Brain microvascular endothelial cell (primary cell): ENCODE results near the gene KDM5B.
"Not testable (repeated sequence)": the region's sequence is repeated elsewhere in the genome, so short reads cannot be mapped to it uniquely, and the experiment has no call there.

Source experiments
- DNase-seq: peaks from one replicate; pipeline ENCODE4 v3.0.0-alpha.2; 2020
- H3K27ac ChIP-seq: fragments of 250-450 bp; sonication (Bioruptor Pico); 2 replicates; pipeline ENCODE4 v1.5.1; 2020; ENCODE audit warnings: mild to moderate bottlenecking, moderate library complexity
- H3K27me3 ChIP-seq: fragments of 250-450 bp; sonication (Bioruptor Pico); replicated peaks from 2 replicates; pipeline ENCODE4 v1.5.1; 2020; ENCODE audit warnings: mild to moderate bottlenecking
- H3K36me3 ChIP-seq: fragments of 250-450 bp; sonication (Bioruptor Pico); replicated peaks from 2 replicates; pipeline ENCODE4 v1.5.1; 2020; ENCODE audit warnings: mild to moderate bottlenecking
- H3K4me3 ChIP-seq: 2 replicates; pipeline ENCODE4 v1.5.1; 2011; ENCODE audit warnings: low read depth, mild to moderate bottlenecking, control low read depth, low read length, moderate library complexity
- in situ Hi-C: cut with HindIII; loops from 2 replicates; pipeline ENCODE4 v1.10.0; 2017; ENCODE audit warnings: low sequenced_read_pairs, low pct_ligation_motif_present
- TF ChIP-seq, protein P1 (sequence below): IDR thresholded peaks from 2 replicates; pipeline ENCODE4 v1.5.1; 2011; ENCODE audit warnings: low read depth, mild to moderate bottlenecking, moderate library complexity, low read length, control low read depth, inconsistent platforms; ENCODE audit errors: missing control alignments

KDM5B gene

DNA sequence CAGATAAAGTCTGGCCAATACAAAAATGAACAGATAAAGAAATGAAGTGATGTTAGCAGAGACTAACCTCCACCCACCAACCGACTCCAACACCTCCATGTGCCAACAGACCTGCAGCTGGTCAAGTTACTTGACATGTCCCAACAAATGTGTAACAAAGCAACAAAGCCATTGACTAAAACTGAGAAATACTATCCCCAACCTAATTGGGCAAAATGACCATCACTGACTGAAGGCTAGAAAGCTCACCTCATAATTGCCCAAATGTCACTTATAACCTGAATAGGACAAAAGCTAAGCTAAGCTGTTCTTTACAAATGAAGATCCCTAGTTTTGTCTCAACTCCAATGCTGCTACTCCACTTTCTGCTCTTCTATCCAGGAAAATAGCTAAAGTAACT is 7.5 kb downstream of the KDM5B start:
- Histone ChIP-seq H3K4me3 (no peak overlapping the region), H3K36me3 (no peaks in the 10 kb centered on the region), H3K27ac (no peak overlapping the region), H3K27me3 (no peaks in the 10 kb centered on the region)
- DNase-seq: no peak
- in situ Hi-C loops: no loop called here
- TF ChIP-seq, protein P1, sequence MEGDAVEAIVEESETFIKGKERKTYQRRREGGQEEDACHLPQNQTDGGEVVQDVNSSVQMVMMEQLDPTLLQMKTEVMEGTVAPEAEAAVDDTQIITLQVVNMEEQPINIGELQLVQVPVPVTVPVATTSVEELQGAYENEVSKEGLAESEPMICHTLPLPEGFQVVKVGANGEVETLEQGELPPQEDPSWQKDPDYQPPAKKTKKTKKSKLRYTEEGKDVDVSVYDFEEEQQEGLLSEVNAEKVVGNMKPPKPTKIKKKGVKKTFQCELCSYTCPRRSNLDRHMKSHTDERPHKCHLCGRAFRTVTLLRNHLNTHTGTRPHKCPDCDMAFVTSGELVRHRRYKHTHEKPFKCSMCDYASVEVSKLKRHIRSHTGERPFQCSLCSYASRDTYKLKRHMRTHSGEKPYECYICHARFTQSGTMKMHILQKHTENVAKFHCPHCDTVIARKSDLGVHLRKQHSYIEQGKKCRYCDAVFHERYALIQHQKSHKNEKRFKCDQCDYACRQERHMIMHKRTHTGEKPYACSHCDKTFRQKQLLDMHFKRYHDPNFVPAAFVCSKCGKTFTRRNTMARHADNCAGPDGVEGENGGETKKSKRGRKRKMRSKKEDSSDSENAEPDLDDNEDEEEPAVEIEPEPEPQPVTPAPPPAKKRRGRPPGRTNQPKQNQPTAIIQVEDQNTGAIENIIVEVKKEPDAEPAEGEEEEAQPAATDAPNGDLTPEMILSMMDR: no peak

DNA sequence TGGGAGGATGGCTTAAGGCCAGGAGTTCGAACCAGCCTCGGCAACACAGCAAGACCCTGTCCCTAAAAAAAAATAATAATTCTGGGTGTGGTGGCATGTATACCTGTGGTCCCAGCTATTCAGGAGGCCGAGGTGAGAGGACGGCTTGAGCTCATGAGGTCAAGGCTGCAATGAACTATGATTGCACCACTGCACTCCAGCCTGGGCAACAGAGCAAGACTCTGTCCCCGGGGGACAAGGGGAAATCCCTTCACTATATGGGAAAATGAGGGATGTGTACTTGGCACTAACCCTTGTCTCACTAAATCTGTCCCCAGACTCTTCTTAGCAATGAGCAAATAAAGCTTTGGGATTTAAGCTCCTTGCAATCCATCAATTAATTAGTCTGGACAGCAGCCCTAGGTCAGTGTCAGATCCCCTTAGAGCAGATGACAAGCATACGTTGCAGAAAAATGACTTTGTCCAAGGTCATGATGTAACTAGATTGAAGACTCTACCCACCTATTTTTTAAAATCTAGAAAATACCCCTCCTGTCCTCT is 9.4 kb downstream of the KDM5B start:
- TF ChIP-seq, protein P1: no peak
- Histone ChIP-seq H3K27ac (no peak overlapping the region), H3K36me3 (no peaks in the 10 kb centered on the region), H3K4me3 (no peak overlapping the region), H3K27me3 (no peaks in the 10 kb centered on the region)
- in situ Hi-C loops: no loop called here
- no peak for DNase-seq

DNA sequence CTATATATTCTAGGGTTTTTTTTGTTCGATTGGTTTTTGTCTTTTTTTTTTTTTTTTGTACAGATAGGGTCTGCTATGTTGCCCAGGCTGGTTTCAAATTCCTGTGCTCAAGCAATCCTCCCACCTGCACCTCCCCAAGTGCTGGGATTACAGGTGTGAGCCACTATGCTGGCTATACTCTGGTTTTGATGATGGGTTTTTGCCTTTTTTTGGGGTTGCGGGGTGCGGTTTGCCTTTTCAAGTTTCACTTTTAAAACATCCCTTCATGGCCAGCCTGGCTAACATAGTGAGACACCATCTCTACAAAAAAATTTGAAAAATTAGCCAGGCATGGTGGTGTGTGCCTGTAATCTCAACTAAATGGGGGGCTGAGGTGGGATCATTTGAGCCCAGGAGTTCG is 10.0 kb downstream of the KDM5B start:
- in situ Hi-C loops: no loop called here
- Histone ChIP-seq H3K27me3 (no peaks in the 10 kb centered on the region), H3K36me3 (no peaks in the 10 kb centered on the region), H3K27ac (no peak overlapping the region), H3K4me3 (no peak overlapping the region)
- TF ChIP-seq, protein P1: no peak
- no peak for DNase-seq

DNA sequence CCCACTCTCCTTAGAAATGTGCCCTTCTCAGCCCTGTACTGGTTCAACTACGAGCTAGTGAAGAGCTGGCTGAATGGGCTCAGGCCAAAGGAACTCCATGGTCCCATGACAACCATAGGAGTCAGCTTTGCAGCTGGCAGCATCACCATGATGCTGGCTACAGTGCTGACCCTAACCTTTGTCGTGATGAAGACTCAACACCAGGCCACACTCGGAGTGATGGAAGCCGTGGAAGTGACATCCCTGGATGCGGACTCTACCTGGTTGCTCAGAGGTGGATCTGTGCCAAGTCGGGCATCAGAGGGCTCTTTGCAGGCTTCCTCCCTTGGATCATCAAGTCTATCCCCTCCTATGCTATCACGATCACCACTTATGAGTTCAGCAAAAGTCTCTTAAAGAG is 11.6 kb downstream of the KDM5B start:
- no peaks in the 10 kb centered on the region for H3K27me3 ChIP-seq
- in situ Hi-C loops: no loop called here
- TF ChIP-seq, protein P1: no peak
- no peak overlapping the region for H3K27ac ChIP-seq
- no peak overlapping the region for H3K4me3 ChIP-seq
- H3K36me3 ChIP-seq: no peaks in the 10 kb centered on the region
- DNase-seq: no peak

DNA sequence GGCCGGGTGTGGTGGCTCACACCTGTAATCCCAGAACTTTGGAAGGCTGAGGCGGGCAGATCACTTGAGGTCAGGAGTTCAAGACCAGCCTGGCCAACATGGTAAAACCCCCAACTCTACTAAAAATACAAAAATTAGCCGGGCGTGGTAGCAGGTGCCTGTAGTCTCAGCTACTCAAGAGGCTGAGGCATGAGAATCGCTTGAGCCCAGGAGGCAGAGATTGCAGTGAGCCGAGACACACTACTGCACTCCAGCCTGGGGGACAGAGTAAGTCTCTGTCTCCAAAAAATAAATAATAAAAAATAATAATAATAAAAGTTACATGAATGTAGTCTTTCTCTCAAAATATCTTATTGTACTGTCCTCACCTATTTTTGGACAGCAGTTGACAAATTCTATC is 13.3 kb downstream of the KDM5B start:
- H3K36me3 ChIP-seq, in situ Hi-C loops, H3K4me3 ChIP-seq, DNase-seq, H3K27ac ChIP-seq, H3K27me3 ChIP-seq: not testable (repeated sequence)

DNA sequence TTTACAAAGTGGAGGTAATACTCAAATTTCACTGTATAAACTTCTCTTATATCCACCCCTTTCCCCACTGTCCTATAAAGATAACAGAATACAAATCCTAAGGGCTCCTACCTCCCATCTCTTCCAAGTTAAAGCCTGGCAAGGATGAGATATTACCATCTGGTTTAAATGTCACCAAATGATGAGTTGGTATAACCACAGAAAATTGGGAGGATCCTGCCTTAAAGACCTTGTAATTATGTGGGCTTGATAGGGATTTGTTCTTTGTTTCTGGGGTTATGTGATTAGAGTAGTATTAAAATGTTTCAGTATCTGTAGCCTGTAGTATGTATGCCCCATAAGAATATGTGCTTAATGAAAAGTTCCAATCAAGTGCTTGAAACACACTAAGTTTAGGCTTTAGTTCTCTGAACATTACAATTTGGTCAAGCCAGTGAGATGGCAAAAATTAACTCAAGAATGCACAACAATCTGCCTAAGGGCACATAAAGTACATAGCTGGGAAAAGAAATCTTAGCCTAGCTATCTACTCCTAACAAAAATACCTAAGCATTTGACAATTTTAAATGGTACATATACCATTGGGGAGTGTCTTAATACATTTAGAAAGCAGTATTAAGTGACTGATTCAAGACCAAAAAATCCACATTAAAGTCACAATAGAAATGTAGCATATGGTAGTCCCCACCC is 14.0 kb downstream of the KDM5B start:
- in situ Hi-C loops: no loop called here
- DNase-seq: no peak
- Histone ChIP-seq H3K4me3 (no peak overlapping the region), H3K27ac (no peak overlapping the region), H3K36me3 (no peaks in the 10 kb centered on the region), H3K27me3 (no peaks in the 10 kb centered on the region)
- TF ChIP-seq, protein P1: no peak
